Activated CD4-positive, alpha-beta T cell treated with anti-CD3 and anti-CD28 coated beads for 4 hours (primary cell): ENCODE data around the gene DVL2.
"Not testable (repeated sequence)": the region's sequence is repeated elsewhere in the genome, so short reads cannot be mapped to it uniquely, and the experiment has no call there.

Experiments used
- DNase-seq, 2 donors: peaks; one replicate each; pipeline ENCODE4 v3.0.0-alpha.2; 2020

Gene DVL2

DNA sequence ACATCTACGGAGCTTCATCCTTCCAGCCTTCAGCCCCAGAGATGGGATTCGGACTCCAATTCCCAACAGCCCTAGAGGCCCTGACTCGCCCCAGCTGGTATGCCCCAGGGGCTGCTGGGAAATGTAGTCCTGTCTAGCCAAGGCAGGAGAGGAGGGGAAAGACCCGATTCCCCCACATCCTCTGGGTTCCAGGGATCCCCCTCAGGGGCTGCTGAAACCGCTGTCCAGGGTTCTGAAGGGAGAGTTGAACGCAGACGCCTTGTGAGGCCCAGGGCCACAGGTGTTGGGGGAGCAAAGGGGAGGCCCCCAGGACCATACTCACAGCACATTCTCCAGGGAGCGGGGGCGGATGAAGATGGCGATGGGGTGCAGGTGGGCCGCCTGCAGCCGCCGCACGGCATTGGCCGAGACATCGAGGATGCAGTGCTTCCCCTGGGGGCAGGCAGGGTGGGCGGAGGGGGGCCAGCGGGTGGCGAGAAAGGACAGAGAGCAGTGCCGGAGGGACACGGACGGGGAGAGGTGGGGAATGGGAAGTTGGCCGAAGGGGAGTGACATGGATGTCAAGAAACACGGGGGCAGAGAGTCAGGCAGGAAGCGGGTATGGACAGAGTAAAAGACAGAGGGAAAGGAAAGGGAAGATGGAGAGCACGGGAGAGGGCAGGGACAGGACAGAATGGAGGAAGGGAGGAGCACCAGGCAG is 42.6 kb downstream of the DVL2 start:
- DNase-seq, result no peak

- DNase-seq, result no peak
These were observed 43.2 kb downstream of the DVL2 start for GRCh38 chr17:7191069-7191468.

- no peak for DNase-seq
These were observed 43.9 kb downstream of the DVL2 start for GRCh38 chr17:7190276-7190917.

- no peak for DNase-seq
These were observed 48.1 kb downstream of the DVL2 start for GRCh38 chr17:7186241-7186640.

GRCh38 chr17:7184647-7185046 is 49.7 kb downstream of the DVL2 start:
- no peak for DNase-seq

DNA sequence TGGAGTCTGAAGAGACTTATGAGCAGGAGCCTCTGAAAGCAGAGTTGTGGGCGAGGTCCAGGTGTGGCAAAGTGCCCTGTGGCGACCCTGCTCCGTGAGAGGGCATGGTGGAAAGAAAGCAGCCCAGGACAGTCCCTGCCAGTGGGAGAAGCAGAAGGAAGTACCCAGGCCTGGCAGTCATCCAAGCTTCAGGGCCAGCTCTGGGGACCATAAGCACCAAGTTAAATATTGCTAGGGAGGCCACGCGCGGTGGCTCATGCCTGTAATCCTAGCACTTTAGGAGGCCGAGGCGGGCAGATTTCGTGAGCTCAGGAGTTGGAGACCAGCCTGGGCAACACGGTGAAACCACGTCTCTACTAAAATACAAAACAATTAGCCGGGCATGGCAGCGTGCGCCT is 50.2 kb downstream of the DVL2 start:
- DNase-seq, result no peak

DNA sequence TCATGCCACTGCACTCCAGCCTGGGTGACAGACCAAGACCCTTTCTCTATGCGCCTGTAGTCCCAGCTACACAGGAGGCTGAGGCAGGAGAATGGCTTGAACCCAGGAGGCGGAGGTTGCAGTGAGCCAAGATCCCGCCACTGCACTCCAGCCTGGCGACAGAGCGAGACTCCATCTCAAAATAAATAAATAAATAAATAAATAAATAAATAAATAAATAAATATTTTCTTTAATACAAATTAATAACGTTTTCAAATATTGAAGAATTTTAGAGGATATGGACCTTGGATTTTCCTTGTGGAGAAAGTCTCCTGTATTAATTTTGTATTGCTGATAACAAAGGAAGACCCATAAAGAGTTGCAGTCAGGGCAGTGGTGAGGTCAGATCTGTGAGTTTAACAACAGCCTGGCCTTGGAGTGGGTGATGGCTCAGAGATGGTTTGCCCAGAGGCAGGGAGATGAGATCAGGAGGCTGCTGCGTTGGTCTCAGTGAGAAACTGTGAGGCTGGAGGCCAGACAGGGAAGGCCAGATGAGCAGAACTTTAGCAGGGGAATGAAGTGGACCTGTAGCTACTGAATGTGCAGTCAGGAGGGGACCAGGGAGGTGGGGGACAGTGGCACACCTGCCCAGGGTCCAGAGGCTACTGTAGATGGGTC is 50.8 kb downstream of the DVL2 start:
- no peak for DNase-seq

DNA sequence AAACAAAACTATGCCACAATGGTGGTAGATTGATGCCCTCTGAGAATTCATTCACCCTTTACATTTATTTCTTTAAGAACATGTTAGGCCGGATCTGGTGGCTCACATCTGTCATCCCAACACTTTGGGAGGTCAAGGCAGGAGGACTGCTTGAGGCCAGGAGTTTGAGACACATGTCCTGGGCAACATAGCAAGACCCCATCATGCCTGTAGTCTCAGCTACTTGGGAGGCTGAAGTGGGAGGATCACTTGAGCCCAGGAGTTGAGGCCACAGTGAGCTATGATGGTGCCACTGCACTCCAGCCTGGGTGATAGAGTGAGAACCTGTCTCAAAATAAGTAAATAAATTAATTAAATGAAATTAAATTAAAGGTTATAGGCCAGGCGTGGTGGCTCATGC is 52.2 kb downstream of the DVL2 start:
- not testable (repeated sequence) for DNase-seq

DNA sequence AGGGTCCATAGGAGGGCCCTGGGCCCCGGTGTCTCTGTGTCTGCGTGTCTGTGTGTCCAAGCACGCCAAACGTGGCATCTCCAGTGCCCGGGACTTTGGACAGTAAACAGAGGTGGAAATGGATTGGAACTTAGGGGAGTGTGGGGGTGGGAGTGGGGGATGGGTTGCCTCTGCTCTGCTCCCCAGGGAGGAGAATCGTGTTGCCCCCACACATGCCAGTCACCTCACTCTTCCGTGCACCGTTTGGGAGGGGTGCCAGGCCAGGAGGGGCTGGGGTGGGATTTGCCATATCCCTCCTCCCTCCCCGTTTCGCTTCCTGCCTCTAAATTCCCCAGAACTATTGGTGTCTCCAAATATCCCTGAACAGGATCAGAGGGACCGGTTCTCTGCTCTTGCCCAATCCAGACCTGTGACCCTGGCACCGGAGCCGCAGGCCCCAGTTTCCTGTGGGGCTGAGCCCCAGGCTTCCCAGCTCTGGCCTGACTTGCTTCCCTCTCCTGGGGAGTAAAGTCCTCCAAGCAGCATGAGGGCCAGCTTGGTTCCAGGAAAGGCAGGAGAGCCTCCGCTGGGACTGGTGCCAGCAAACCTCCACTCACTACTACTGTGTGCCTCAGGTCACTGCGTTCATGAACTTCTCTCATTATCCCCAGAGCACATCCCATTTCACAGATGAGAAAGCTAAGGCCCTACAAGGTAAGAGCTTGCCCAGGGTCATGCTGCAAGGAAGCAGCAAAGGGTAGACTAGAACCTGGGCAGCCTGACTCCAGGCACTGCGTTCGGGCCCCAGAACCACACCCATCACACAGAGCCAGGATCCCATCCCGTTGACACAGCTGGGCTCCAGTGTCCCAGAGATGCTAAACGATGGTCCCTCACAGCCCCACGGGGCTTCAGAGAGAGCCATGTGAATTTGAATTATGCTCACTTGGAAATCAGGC is 54.7 kb downstream of the DVL2 start, which contains the start of gene ASGR1:
ASGR1 (minus strand) TSS at position 54 of the 938 bp plus-strand sequence. CDS start 807 bp downstream, outside the sequence.
- DNase-seq, result no peak

DNA sequence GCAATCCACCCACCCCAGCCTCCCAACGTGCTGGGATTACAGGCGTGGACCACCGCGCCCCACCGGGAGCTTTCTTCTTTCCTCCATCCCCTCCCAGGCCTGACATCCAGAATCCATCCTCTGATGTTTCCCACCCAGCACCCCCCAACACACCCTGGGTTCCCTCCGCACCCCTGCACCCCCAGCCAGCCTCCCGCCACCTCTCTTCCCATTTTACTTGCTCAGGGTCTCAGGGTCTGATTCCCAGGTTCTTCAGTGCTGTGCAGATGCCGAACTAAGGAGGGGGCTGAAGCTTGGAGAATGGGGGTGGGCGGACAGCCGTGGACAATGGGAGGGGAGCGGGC is 55.4 kb downstream of the DVL2 start:
- DNase-seq, result no peak

DNA sequence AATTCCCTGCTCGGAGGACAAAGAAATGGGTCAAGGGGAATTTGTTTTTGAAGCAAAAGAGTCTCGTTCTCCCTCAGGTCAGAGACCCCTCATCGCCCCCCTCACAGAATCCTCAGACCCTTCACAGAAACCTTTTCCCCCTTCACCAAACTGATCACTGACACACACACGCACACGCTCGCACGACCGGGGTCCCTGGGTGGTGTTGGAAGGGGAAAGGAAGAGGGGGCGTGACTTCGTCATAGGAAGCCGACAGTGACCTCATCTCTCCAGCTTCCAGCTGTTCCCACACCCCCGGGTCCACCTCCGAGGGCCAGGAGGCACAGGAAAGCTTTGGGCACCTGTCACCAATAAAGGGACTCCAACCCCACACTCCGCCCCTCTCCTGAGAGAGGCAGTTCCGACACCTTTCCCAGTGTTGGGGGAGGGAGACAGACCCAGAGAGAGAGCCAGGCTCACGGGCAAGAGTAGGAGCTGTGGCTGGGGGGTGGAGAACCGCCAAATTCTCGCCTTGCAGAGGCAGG is 56.3 kb downstream of the DVL2 start:
- no peak for DNase-seq

GRCh38 chr17:7177191-7177953 is 56.9 kb downstream of the DVL2 start:
- DNase-seq, result peak; percentile 62 to 66

DNA sequence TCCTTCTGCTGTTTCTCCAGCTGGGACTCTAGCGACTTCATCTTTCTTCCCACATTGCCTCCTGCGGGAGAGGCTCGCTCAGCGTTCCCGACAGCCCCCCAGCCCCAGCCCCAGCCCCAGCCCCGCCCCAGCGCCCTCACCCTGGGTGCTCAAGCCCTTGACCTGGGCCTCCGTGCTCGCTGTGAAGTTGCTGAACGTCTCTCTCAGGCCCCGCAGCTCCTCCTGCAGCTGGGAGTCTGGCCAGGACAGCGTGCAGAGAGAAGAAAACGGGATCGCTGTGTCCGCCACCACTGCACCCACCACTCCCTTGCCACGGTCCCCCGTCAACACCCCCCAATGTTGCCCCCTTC is 57.5 kb downstream of the DVL2 start:
- DNase-seq, result no peak

GRCh38 chr17:7176107-7176840 is 58.0 kb downstream of the DVL2 start:
- no peak for DNase-seq
